H1 (cell line): Measurements from ENCODE around the gene MYO1D. TPM values are rescaled to one million over a fixed set of nuclear protein-coding genes. Genes with fewer than 3 reads are reported as not detected.

Experiments
- CTCF ChIA-PET: fragments of 300-600 bp; sonication (Branson Sonifier 250); formaldehyde crosslinking; loops from one replicate; lab custom pipeline; 2021; ENCODE audit not compliant: partially characterized antibody; lab: Charles Lee
- POLR2A ChIA-PET: fragments of 300-600 bp; sonication (Branson Sonifier 250); formaldehyde crosslinking; loops from one replicate; lab custom pipeline; 2021; ENCODE audit warnings: inconsistent platforms; ENCODE audit not compliant: partially characterized antibody; lab: Charles Lee
- DNase-seq, 2 experiments: peaks; one replicate each; pipeline versions ENCODE4 v3.0.0 to v3.0.0-alpha.2; 2010 to 2022; ENCODE audit warnings: low spot score in 2 of 2, low read depth in 1 of 2, mixed read lengths in 1 of 2
- FAIRE-seq: peaks from 2 replicates; lab custom pipeline; 2011; peaks lifted over from hg19 to GRCh38; lab: Jason Lieb, UNC
- H2AFZ ChIP-seq: 2 replicates; pipeline ENCODE4 v1.8.1; 2012; ENCODE audit warnings: low read length, inconsistent platforms
- H2AK5ac ChIP-seq: 2 replicates; pipeline ENCODE4 v1.6.1; 2013; ENCODE audit warnings: low read depth, low read length
- H2BK120ac ChIP-seq: replicated peaks from 2 replicates; pipeline ENCODE3; 2013; ENCODE audit warnings: low read depth, low read length, inconsistent platforms
- H2BK12ac ChIP-seq: 2 replicates; pipeline ENCODE4 v1.6.1; 2013; ENCODE audit warnings: low read depth, low read length
- H2BK15ac ChIP-seq: 2 replicates; pipeline ENCODE4 v1.6.1; 2013; ENCODE audit warnings: low read length
- H2BK20ac ChIP-seq: 2 replicates; pipeline ENCODE4 v1.6.1; 2013; ENCODE audit warnings: low read length
- H2BK5ac ChIP-seq: 2 replicates; pipeline ENCODE4 v1.6.1; 2013; ENCODE audit warnings: low read depth, low read length
- H3K14ac ChIP-seq: 2 replicates; pipeline ENCODE4 v1.6.1; 2013; ENCODE audit warnings: inconsistent platforms; ENCODE audit not compliant: insufficient read length
- H3K18ac ChIP-seq: 2 replicates; pipeline ENCODE4 v1.6.1; 2013; ENCODE audit warnings: low read length; ENCODE audit errors: extremely low read depth
- H3K23ac ChIP-seq: 2 replicates; pipeline ENCODE4 v1.6.1; 2013; ENCODE audit warnings: inconsistent platforms; ENCODE audit not compliant: insufficient read length
- H3K23me2 ChIP-seq: 2 replicates; pipeline ENCODE4 v1.6.1; 2013; ENCODE audit warnings: low read depth, low read length
- H3K27ac ChIP-seq: 2 replicates; pipeline ENCODE4 v1.6.1; 2011; ENCODE audit warnings: low read depth, low read length, inconsistent platforms
- H3K27me3 ChIP-seq, 4 experiments: replicated peaks in 1 of 4; 1 replicate in 1 of 4; 2 replicates in 3 of 4; pipeline versions ENCODE4 v1.6.1 to v1.8.1; 2011 to 2013; ENCODE audit warnings: low read length in 3 of 4, mild to moderate bottlenecking in 3 of 4, inconsistent platforms in 2 of 4, mixed read lengths in 2 of 4, moderate library complexity in 1 of 4; ENCODE audit not compliant: control insufficient read depth in 3 of 4, insufficient read depth in 3 of 4; ENCODE audit errors: extremely low read depth in 1 of 4
- H3K36me3 ChIP-seq, 4 experiments: 2 replicates each; pipeline versions ENCODE4 v1.6.1 to v1.8.1; 2011 to 2013; ENCODE audit warnings: mild to moderate bottlenecking in 4 of 4, low read length in 3 of 4, moderate library complexity in 2 of 4, control low read depth in 1 of 4, inconsistent platforms in 1 of 4; ENCODE audit not compliant: insufficient read depth in 4 of 4, control insufficient read depth in 2 of 4
- H3K4ac ChIP-seq: replicated peaks from 2 replicates; pipeline ENCODE3; 2013; ENCODE audit warnings: low read length, low read depth, mixed read lengths, inconsistent platforms; ENCODE audit not compliant: insufficient read length
- H3K4me1 ChIP-seq, 4 experiments: replicated peaks in 1 of 4; 1 replicate in 1 of 4; 2 replicates in 3 of 4; pipeline versions ENCODE4 v1.6.1 to v1.8.1; 2011 to 2013; ENCODE audit warnings: low read length in 3 of 4, inconsistent platforms in 2 of 4, mixed read lengths in 1 of 4; ENCODE audit not compliant: insufficient read depth in 4 of 4, control insufficient read depth in 3 of 4
- H3K4me2 ChIP-seq, 2 experiments: 2 replicates each; pipeline versions ENCODE4 v1.6.1 to v1.8.1; 2011 to 2013; ENCODE audit warnings: low read depth in 2 of 2, low read length in 2 of 2, control low read depth in 1 of 2, inconsistent platforms in 1 of 2, mild to moderate bottlenecking in 1 of 2; ENCODE audit not compliant: insufficient read depth in 1 of 2
- H3K4me3 ChIP-seq, 4 experiments: fragments of 200-600, 300-600 bp in 1 of 4; sonication (generic), shearing (Covaris generic), sonication (Bioruptor Twin) in 1 of 4; 2 replicates each; pipeline versions ENCODE4 v1.5.1 to v1.8.1; 2011 to 2016; ENCODE audit warnings: low read length in 4 of 4, low read depth in 3 of 4, control low read depth in 2 of 4, inconsistent platforms in 2 of 4, mild to moderate bottlenecking in 2 of 4, mixed read lengths in 1 of 4, moderate library complexity in 1 of 4; ENCODE audit not compliant: insufficient read depth in 2 of 4; ENCODE audit errors: extremely low read depth in 1 of 4
- H3K56ac ChIP-seq: replicated peaks from 2 replicates; pipeline ENCODE3; 2013; ENCODE audit warnings: low read depth, mild to moderate bottlenecking, mixed read lengths, low read length, inconsistent platforms; ENCODE audit not compliant: insufficient read length
- H3K79me1 ChIP-seq: 2 replicates; pipeline ENCODE4 v1.6.1; 2013; ENCODE audit warnings: low read depth, low read length, control low read depth
- H3K79me2 ChIP-seq, 2 experiments: 2 replicates each; pipeline versions ENCODE4 v1.6.1 to v1.8.1; 2012 to 2013; ENCODE audit warnings: low read length in 2 of 2, mild to moderate bottlenecking in 2 of 2, inconsistent platforms in 1 of 2; ENCODE audit not compliant: insufficient read depth in 2 of 2, control insufficient read depth in 1 of 2
- H3K9ac ChIP-seq, 4 experiments: replicated peaks in 1 of 4; 1 replicate in 1 of 4; 2 replicates in 3 of 4; pipeline versions ENCODE4 v1.6.1 to v1.8.1; 2011 to 2013; ENCODE audit warnings: low read depth in 3 of 4, low read length in 3 of 4, control low read depth in 2 of 4, mild to moderate bottlenecking in 2 of 4, moderate library complexity in 2 of 4, inconsistent platforms in 1 of 4; ENCODE audit errors: extremely low read depth in 1 of 4
- H3K9me3 ChIP-seq, 2 experiments: 2 replicates each; pipeline versions ENCODE4 v1.6.1 to v1.8.1; 2012 to 2013; ENCODE audit warnings: mild to moderate bottlenecking in 2 of 2, moderate library complexity in 2 of 2, control low read depth in 1 of 2, inconsistent platforms in 1 of 2, low read depth in 1 of 2, low read length in 1 of 2, mixed read lengths in 1 of 2; ENCODE audit not compliant: insufficient read depth in 2 of 2
- H4K20me1 ChIP-seq, 2 experiments: replicated peaks in 1 of 2; 2 replicates each; pipeline versions ENCODE3 to v1.8.1; 2011 to 2013; ENCODE audit warnings: inconsistent platforms in 2 of 2, low read length in 2 of 2, mild to moderate bottlenecking in 1 of 2; ENCODE audit not compliant: insufficient read depth in 2 of 2, control insufficient read depth in 1 of 2
- H4K5ac ChIP-seq: 2 replicates; pipeline ENCODE4 v1.6.1; 2013; ENCODE audit warnings: low read length, low read depth, mixed read lengths, inconsistent platforms; ENCODE audit not compliant: insufficient read length
- H4K8ac ChIP-seq: 2 replicates; pipeline ENCODE4 v1.8.0; 2013; ENCODE audit warnings: mild to moderate bottlenecking, moderate library complexity, low read length, inconsistent platforms; ENCODE audit not compliant: insufficient read depth; ENCODE audit errors: extremely low read depth
- H4K91ac ChIP-seq: replicated peaks from 2 replicates; pipeline ENCODE3; 2013; ENCODE audit warnings: low read length, mixed read lengths, inconsistent platforms; ENCODE audit not compliant: insufficient read length
- FOSL1 ChIP-seq: IDR thresholded peaks from 2 replicates; pipeline ENCODE4 v1.6.1; 2011; ENCODE audit warnings: mild to moderate bottlenecking, low read depth, low read length, moderate library complexity; ENCODE audit not compliant: insufficient read depth
- HDAC6 ChIP-seq: IDR thresholded peaks from one replicate; pipeline ENCODE4 v1.7.1; 2012; ENCODE audit warnings: low read depth, mild to moderate bottlenecking, inconsistent platforms, low read length, moderate library complexity
- TBP ChIP-seq: IDR thresholded peaks from 2 replicates; pipeline ENCODE4 v1.6.1; 2011; ENCODE audit warnings: low read depth, low read length, improper control_type of control experiment
- WGBS, 2 experiments: shearing (Covaris generic) in 1 of 2; methylation state at CpG; one replicate each; pipeline versions ENCODE4 v1.1.6 to v1.1.7; 2013 to 2015; ENCODE audit warnings: low lambda C conversion rate in 2 of 2, mixed read lengths in 2 of 2, inconsistent platforms in 1 of 2, low coverage in 1 of 2, missing lambda C conversion rate in 1 of 2; ENCODE audit not compliant: insufficient replicate concordance in 2 of 2, insufficient coverage in 1 of 2, insufficient read length in 1 of 2; ENCODE audit errors: extremely low coverage in 1 of 2, missing lambda C conversion rate in 1 of 2; 5-methylcytosine and 5-hydroxymethylcytosine counted together
- polyA plus RNA-seq, 7 experiments: library from polyadenylated mRNA; depleted of rRNA in 3 of 7; stranded (reverse) in 5 of 7; unstranded in 2 of 7; fragments of >200 nt in 5 of 7; fragments of 200-250 nt in 2 of 7; gene quantifications; 1 replicate in 5 of 7; 2 replicates in 1 of 7; 4 replicates in 1 of 7; pipeline versions ENCODE4 v1.2.1 to v1.2.3, GENCODE V29; 2011 to 2013; ENCODE audit warnings: missing spikeins in 2 of 7, mixed read lengths in 2 of 7
- total RNA-seq: library from RNA; stranded (reverse); fragmentation: NEBNext Ultra II Directional; extraction: Animal tissue kit (Norgen Biotek cat#: 25700); gene quantifications from 2 replicates; pipeline ENCODE4 v1.2.1, GENCODE V29; 2021

Gene MYO1D
- total and polyA plus RNA-seq, 2 of the 8 experiments (the other 6 are each of a cell fraction or from before 2014, with no cell fraction given) = 6.5 to 25.4 TPM

- 62% methylated on average over 12 of the region's 12 CpGs; no CpG with 5 or more reads in 1 of the 2 experiments for WGBS, 2 experiments
Measured at GRCh38 chr17:32516940-32517701, 359.8 kb downstream of the MYO1D start.

More at GRCh38 chr17:32516940-32517701, 359.8 kb downstream of the MYO1D start:
- Histone ChIP-seq H4K8ac (no peak overlapping the region), H4K91ac (no peak overlapping the region), H3K36me3 (no peaks in the 10 kb centered on the region), H3K27me3 (no peaks in the 10 kb centered on the region; a peak in 2 of 7 replicates), H2BK12ac (no peak overlapping the region), H3K79me2 (no peaks in the 10 kb centered on the region), H2BK5ac (no peak overlapping the region; the same call in 1 of the 2 replicates), H2BK15ac (no peak overlapping the region), H3K4me2 (no peak overlapping the region; a peak in 1 of 4 replicates), H3K9me3 (no peaks in the 10 kb centered on the region), H3K9ac (no peak overlapping the region; a peak in 2 of 7 replicates), H3K14ac (no peak overlapping the region), H3K79me1 (no peaks in the 10 kb centered on the region), H2BK120ac (no peak overlapping the region), H2BK20ac (no peak overlapping the region), H3K56ac (no peak overlapping the region), H3K23me2 (peaks cover 3% of the 10 kb centered on the region; the same call in 1 of the 2 replicates), H3K27ac (no peak overlapping the region)
- CTCF ChIA-PET = interaction anchor here (0.6 to 2.1 kb wide), 4 partner anchors 22 to 54 kb away, joined by 3 to 7 read pairs (median 4); no protein-coding TSS in a partner anchor
- DNase-seq = no peak
- POLR2A ChIA-PET = interaction anchor here (1.1 to 5.3 kb wide), 5 partner anchors 8 to 72 kb away, joined by 4 to 35 read pairs (median 6); partner anchors contain the start of genes CDK5R1 and PSMD11
- no peak for FAIRE-seq
- TF ChIP-seq FOSL1 (no peak), TBP (no peak), HDAC6 (no peak)
- TF ChIP-seq, all 59 proteins: peak for 0
- H3K4ac ChIP-seq = no peak overlapping the region
- peak overlapping the region; percentile 11; the same call in 1 of the 2 replicates for H3K18ac ChIP-seq
- H3K4me3 ChIP-seq = no peak overlapping the region
- no peak overlapping the region for H4K5ac ChIP-seq
- H4K20me1 ChIP-seq = no peaks in the 10 kb centered on the region
- H2AFZ ChIP-seq = 0 out of 2 replicates have a peak overlapping the region, but pooled peaks have one; percentile 3
- no peak overlapping the region for H2AK5ac ChIP-seq
- peaks cover 19 to 39% (median 25%) of the 10 kb centered on the region in 4 experiments for H3K4me1 ChIP-seq
- H3K23ac ChIP-seq = no peak overlapping the region
